ENCODE results near the gene COG8.

DNA sequence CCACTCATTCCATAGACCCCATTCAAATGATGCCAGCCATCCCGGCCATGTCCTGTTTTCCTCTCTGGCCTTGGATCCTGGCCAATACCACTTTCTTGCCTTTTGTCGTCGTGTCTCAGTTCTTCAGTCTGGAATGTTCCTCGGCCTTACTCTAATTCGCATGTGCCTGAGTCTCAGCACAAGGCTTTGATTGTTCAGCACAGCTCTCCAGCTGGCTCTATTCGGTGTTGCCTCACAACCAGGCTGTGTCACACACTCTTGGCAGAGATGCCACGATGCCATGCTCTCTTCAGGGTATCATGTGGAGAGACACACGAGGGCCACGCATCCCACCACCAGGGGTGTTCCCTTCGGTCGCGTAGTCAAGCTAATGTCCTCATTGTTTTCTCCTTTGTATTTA lies 30.0 kb downstream of the COG8 start:
- TF ChIP-seq, protein P1, sequence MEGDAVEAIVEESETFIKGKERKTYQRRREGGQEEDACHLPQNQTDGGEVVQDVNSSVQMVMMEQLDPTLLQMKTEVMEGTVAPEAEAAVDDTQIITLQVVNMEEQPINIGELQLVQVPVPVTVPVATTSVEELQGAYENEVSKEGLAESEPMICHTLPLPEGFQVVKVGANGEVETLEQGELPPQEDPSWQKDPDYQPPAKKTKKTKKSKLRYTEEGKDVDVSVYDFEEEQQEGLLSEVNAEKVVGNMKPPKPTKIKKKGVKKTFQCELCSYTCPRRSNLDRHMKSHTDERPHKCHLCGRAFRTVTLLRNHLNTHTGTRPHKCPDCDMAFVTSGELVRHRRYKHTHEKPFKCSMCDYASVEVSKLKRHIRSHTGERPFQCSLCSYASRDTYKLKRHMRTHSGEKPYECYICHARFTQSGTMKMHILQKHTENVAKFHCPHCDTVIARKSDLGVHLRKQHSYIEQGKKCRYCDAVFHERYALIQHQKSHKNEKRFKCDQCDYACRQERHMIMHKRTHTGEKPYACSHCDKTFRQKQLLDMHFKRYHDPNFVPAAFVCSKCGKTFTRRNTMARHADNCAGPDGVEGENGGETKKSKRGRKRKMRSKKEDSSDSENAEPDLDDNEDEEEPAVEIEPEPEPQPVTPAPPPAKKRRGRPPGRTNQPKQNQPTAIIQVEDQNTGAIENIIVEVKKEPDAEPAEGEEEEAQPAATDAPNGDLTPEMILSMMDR (IDR thresholded peaks at IDR 0.05; ENCODE audit: poor library complexity), result no peak
- TF ChIP-seq EZH2phosphoT487 (IDR thresholded peaks at IDR 0.05; ENCODE audit: low read depth, severe bottlenecking, unreplicated experiment), result no peak
